Activated CD8-positive, alpha-beta T cell treated with anti-CD3 and anti-CD28 coated beads, Interleukin-2, amount 10 ng/mL, durations not matched to agents 7 days and 5 days (primary cell): ENCODE measurements around the gene CEP68. TPM values are rescaled to one million over a fixed set of nuclear protein-coding genes. Genes with fewer than 3 reads are reported as not detected.

Experiments
- ATAC-seq: fragments of 150-1000 bp; cut with Tn5 transposase; one replicate; pipeline ENCODE4 v1.10.0; 2021; ENCODE audit warnings: moderate library complexity
- CTCF ChIA-PET: fragments of 350-600 bp; sonication (Branson Sonifier 250); formaldehyde crosslinking; loops from one replicate; lab custom pipeline; 2021; ENCODE audit warnings: antibody characterized with exemption; lab: Charles Lee
- POLR2A ChIA-PET: fragments of 350-600 bp; sonication (Branson Sonifier 250); formaldehyde crosslinking; loops from one replicate; lab custom pipeline; 2021; ENCODE audit warnings: antibody characterized with exemption; lab: Charles Lee
- DNase-seq: peaks from one replicate; pipeline ENCODE4 v3.0.0-alpha.2; 2020
- H3K27ac Mint-ChIP-seq: one replicate; pipeline ENCODE4 v1.8.0; 2021; ENCODE audit warnings: mild to moderate bottlenecking, mixed read lengths
- H3K27me3 Mint-ChIP-seq: one replicate; pipeline ENCODE4 v1.8.0; 2021; ENCODE audit warnings: low read depth, mixed read lengths
- H3K36me3 Mint-ChIP-seq: one replicate; pipeline ENCODE4 v1.8.0; 2021; ENCODE audit warnings: low read depth, mixed read lengths
- H3K4me1 Mint-ChIP-seq: one replicate; pipeline ENCODE4 v1.8.0; 2021; ENCODE audit warnings: low read depth, mixed read lengths
- H3K4me3 Mint-ChIP-seq: one replicate; pipeline ENCODE4 v1.8.0; 2021; ENCODE audit warnings: mild to moderate bottlenecking, mixed read lengths
- H3K9me3 Mint-ChIP-seq: one replicate; pipeline ENCODE4 v1.8.0; 2022; ENCODE audit warnings: mixed read lengths; ENCODE audit not compliant: insufficient read depth
- total RNA-seq, 2 experiments: library from RNA; stranded (reverse); gene quantifications; one replicate each; pipeline ENCODE4 v1.2.3, GENCODE V29; 2021

The CEP68 gene
- total RNA-seq, 2 experiments from 2014 or later, result 8.1 to 9.7 TPM

DNA sequence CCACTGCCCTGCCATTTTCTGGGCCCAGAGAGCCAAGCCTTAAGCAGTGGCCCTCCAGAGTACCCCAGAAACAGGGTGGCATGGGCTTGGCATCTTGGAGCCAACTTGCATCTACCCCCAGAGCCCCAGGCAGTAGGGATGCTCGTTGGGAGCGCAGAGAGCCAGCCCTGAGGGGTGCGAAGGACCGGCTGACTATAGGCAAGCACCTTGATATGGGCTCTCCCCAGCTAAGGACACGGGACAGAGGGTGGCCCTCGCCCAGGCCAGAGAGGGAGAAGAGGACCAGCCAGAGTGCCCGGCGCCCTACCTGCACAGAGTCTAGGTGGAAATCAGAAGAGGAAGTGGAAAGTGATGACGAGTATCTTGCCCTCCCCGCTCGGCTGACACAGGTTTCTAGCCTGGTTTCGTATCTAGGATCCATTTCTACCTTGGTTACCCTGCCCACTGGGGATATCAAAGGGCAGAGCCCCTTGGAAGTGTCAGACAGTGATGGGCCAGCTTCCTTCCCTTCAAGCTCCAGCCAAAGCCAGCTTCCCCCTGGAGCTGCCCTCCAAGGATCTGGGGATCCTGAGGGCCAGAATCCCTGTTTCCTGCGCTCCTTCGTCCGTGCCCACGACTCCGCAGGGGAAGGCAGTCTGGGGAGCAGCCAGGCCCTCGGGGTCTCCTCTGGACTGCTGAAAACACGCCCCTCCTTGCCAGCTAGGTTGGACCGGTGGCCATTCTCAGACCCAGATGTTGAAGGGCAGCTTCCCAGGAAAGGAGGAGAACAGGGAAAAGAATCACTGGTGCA is 16.2 kb downstream of the CEP68 start:
- no peak overlapping the region for H3K4me3 Mint-ChIP-seq
- H3K36me3 Mint-ChIP-seq, result peaks cover 9% of the 10 kb centered on the region
- DNase-seq (no peak), ATAC-seq (no peak)
- H3K4me1 Mint-ChIP-seq, result peaks cover 17% of the 10 kb centered on the region
- ChIA-PET CTCF (interaction anchor here (0.9 to 1.2 kb wide), 2 partner anchors 97 to 115 kb away, joined by 3 to 4 read pairs; no protein-coding TSS in a partner anchor), POLR2A (no interaction called here)
- no peaks in the 10 kb centered on the region for H3K27me3 Mint-ChIP-seq
- H3K27ac Mint-ChIP-seq, result no peak overlapping the region
- no peaks in the 10 kb centered on the region for H3K9me3 Mint-ChIP-seq

DNA sequence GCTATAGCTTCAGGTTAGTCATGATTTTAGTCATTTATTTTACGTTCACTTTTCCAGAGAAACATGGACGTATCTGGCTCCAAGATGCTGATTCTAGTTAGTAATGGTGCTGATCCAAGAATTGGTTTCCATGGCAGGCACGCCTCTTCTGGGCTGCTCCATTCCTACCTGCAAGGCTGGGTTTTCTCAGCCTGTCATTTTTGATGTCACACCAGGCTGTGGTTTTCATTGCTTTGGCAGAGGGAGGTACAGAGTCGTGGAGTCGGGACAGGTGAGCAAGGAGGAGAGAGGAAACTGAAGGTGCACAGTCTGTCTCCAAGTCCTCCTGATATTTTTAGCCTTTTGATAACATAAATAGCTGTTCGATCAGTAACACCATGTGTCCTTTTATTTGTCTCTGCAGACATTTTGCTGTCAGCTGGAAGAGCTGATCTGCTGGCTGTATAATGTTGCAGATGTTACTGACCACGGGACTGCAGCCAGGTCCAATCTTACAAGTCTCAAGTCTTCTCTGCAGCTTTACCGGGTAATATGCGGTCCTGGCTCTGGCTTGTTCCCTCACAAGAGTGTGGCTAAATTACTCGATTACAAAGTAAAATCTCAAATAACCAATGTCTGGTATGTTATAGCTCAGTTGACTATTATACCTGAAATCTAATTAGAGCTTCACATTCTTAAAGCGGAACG is 17.8 kb downstream of the CEP68 start:
- Mint-ChIP-seq H3K27ac (no peak overlapping the region), H3K4me3 (no peak overlapping the region), H3K4me1 (peaks cover 3% of the 10 kb centered on the region), H3K27me3 (no peaks in the 10 kb centered on the region), H3K36me3 (peaks cover 13% of the 10 kb centered on the region), H3K9me3 (no peaks in the 10 kb centered on the region)
- POLR2A ChIA-PET, result no interaction called here
- CTCF ChIA-PET, result interaction anchor here (1.2 to 1.7 kb wide), 4 partner anchors 9 to 113 kb away, joined by 3 to 7 read pairs (median 4); no protein-coding TSS in a partner anchor
- DNase-seq (no peak), ATAC-seq (no peak)

DNA sequence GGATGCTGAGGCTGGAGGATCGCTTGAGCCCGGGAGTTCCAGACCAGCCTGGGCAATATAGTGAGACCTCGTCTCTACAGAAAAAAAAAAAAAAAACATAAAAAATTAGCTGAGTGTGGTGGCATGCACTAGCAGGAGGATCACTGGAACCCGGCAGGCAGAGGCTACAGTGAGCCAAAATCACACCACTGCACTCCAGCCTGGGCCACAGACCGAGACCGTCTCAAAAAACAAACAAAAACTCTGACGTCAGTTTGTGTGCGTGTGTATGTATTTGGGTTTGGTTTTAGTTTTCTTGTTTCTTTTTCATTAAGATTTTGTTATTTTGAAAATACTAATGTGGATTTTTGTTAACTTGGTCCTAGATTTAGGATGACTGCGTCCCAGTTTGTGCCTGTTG is 19.0 kb downstream of the CEP68 start:
- Mint-ChIP-seq H3K27me3 (no peaks in the 10 kb centered on the region), H3K36me3 (peaks cover 14% of the 10 kb centered on the region), H3K4me1 (no peaks in the 10 kb centered on the region), H3K4me3 (no peak overlapping the region), H3K9me3 (no peaks in the 10 kb centered on the region), H3K27ac (no peak overlapping the region)
- DNase-seq (no peak), ATAC-seq (no peak)
- CTCF ChIA-PET, result interaction anchor here (0.7 to 1.4 kb wide), 3 partner anchors 10 to 112 kb away, joined by 3 to 4 read pairs (median 4); no protein-coding TSS in a partner anchor
- POLR2A ChIA-PET, result no interaction called here

DNA sequence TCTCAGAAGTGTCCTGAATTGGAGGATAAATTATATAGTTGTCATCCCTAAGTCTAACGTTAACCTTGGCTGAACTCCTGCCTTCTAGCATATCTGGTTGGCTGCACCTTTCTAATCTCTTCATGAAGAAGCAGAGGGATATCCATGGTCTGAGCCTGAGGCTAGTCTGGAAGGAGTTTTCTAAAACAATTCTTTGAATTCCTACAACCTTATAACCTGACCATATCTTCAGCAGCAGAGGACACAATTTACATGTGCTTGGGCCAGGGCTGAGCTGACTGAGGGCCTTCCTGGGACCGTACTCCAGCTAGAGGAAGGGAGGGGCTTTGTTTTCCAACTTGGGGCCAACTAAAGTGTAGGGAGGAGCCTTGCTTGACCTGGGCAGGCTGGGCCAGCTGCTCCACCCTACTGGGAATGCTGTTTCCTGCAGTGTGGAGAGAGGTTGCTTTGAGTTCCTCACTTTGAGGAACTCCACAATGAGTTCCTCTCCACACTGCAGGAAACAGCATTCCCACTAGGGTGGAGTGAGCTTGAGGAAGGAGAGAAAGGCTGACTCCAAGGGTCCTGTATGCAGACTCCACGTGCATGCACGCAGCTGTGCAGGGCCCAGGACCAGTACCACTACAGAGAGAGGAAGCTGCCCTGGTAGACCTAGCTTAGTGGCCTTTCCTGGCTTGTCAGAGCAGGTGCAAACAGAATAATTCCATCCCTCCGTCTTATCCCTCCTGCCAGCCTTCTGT is 19.6 kb downstream of the CEP68 start:
- ATAC-seq, result no peak
- ChIA-PET POLR2A (interaction anchor here (0.7 kb wide), 1 partner anchor 152 kb away, joined by 3 read pairs; the partner anchor contains the start of gene ACTR2), CTCF (interaction anchor here (1.0 kb wide), 1 partner anchor 93 kb away, joined by 3 read pairs; no protein-coding TSS in a partner anchor)
- Mint-ChIP-seq H3K4me3 (no peak overlapping the region), H3K27me3 (no peaks in the 10 kb centered on the region), H3K4me1 (no peaks in the 10 kb centered on the region), H3K9me3 (no peaks in the 10 kb centered on the region), H3K36me3 (peaks cover 12% of the 10 kb centered on the region), H3K27ac (no peak overlapping the region)
- no peak for DNase-seq

DNA sequence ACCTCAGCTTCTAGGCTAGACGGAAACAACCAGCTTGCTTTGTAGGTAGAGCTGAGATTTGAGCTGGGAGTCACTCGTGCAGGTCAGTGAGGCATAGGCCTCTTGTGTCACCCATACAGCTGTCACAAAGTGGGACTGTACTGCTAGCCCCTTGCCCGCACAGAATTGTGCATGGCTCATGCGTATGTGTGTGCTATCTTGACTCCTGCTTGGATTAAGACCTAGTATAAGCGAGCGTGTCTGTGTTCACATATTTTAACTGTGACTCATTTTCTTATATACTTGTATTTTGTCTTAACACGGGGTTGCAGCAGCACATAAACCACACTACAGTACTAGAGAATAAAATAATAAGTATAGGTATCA is 20.1 kb downstream of the CEP68 start:
- no peak for DNase-seq
- H3K4me3 Mint-ChIP-seq, result no peak overlapping the region
- CTCF ChIA-PET, result interaction anchor here (1.0 kb wide), 1 partner anchor 93 kb away, joined by 3 read pairs; no protein-coding TSS in a partner anchor

DNA sequence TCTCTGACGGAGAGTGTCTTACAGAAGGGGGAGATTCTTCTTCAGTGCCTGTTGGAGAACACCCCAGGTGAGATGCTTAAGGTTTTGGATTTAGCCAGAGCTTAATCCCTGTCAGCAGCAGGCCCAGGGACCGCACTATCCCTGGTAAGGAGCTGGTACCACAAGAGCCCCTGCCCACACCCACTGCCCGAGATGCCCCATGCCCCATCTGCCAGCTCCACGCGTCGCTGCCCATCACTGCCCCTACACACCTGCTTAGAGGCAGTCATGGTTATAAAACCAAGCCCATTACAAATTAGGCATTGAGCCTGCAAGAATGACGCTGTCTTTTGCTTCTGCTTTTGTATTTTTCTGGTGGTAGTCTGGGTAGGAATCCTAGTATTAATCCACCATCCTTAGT is 21.7 kb downstream of the CEP68 start:
- DNase-seq, result no peak
- ChIA-PET CTCF (interaction anchor here (2.0 to 2.8 kb wide), 2 partner anchors 13 to 38 kb away, joined by 4 to 14 read pairs; no protein-coding TSS in a partner anchor), POLR2A (no interaction called here)
- Mint-ChIP-seq H3K36me3 (peaks cover 27% of the 10 kb centered on the region), H3K9me3 (no peaks in the 10 kb centered on the region), H3K27me3 (no peaks in the 10 kb centered on the region), H3K27ac (peak overlapping the region; percentile 22), H3K4me1 (peaks cover 11% of the 10 kb centered on the region), H3K4me3 (no peak overlapping the region)
- ATAC-seq, result no peak

More for the DNA sequence above, 20.1 kb downstream of the CEP68 start:
- H3K4me1 Mint-ChIP-seq, result peaks cover under 1% of the 10 kb centered on the region
- POLR2A ChIA-PET, result interaction anchor here (0.7 kb wide), 1 partner anchor 151 kb away, joined by 3 read pairs; the partner anchor contains the start of gene ACTR2
- no peak overlapping the region for H3K27ac Mint-ChIP-seq
- peaks cover 15% of the 10 kb centered on the region for H3K36me3 Mint-ChIP-seq
- H3K27me3 Mint-ChIP-seq, result no peaks in the 10 kb centered on the region
- ATAC-seq, result no peak
- H3K9me3 Mint-ChIP-seq, result no peaks in the 10 kb centered on the region

DNA sequence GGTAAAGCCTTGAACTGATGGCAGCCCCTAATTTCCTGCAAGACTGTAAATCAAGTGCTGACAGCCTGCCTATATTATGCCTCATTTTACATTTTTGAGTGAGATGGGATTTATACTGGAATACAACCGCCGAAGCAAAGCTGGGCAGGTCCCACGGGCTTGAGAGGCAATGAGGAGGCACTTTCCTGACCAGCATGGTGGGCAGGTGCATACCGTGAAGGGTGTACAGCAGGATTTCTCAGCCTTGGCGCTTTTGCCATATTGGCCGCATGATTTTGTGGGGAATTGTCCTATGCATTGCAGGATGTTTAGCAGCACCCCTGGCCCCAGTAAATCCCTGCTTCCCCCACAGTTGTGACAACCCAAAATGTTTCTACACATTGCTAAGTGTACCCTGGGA is 22.8 kb downstream of the CEP68 start:
- Mint-ChIP-seq H3K36me3 (peaks cover 36% of the 10 kb centered on the region), H3K27me3 (no peaks in the 10 kb centered on the region), H3K4me1 (peaks cover 11% of the 10 kb centered on the region), H3K4me3 (no peak overlapping the region), H3K9me3 (no peaks in the 10 kb centered on the region), H3K27ac (no peak overlapping the region)
- DNase-seq, result no peak
- no peak for ATAC-seq
- POLR2A ChIA-PET, result interaction anchor here (1.0 kb wide), 1 partner anchor 8 kb away, joined by 3 read pairs; no protein-coding TSS in a partner anchor
- CTCF ChIA-PET, result interaction anchor here (0.8 to 2.8 kb wide), 3 partner anchors 14 to 90 kb away, joined by 4 to 14 read pairs (median 4); no protein-coding TSS in a partner anchor

DNA sequence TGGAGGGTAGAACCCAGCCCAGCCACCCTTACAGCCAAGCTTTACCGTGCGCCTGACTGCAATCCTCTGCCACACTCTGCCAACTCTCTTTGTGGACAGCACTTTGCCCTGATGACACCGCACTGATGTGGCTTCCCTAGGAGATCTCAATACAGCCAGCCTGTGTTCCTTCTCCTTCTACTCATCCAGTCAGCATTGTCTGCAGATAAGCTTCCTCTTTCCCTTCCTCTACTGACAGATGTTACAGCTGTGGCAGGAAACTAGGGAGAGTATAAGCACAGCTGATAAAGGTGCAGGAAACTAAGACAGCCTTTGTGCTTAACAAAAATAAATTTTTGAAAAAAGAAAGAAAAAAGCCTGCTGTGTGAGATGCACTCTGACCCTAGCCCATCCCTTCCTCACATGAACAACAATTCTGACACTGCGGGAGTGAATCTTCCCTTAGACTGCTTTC is 25.0 kb downstream of the CEP68 start:
- Mint-ChIP-seq H3K36me3 (peaks cover 45% of the 10 kb centered on the region), H3K9me3 (no peaks in the 10 kb centered on the region), H3K4me3 (no peak overlapping the region), H3K4me1 (peaks cover 11% of the 10 kb centered on the region), H3K27me3 (no peaks in the 10 kb centered on the region), H3K27ac (peak overlapping the region; percentile 49)
- ChIA-PET CTCF (no interaction called here), POLR2A (no interaction called here)
- no peak for ATAC-seq
- DNase-seq, result no peak

DNA sequence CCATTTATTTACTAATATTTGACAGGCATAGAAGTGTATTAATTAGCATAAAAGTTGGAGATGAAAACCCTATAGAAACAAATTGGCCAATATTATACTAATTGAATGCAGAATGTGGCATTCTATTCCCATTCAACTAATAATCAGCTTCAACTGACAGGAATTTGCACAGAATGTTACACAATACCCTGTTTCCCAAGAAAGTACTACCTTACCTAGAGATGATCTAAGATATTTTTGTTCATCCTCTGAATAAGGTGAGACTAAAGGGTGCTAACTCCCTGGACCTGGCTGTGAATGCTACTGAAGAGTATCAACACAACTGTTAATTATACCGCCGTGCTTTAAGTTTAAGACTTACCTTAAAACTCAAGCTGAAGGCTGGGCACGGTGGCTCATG is 28.9 kb downstream of the CEP68 start:
- Mint-ChIP-seq H3K36me3 (peaks cover 60% of the 10 kb centered on the region), H3K4me3 (no peak overlapping the region), H3K27ac (no peak overlapping the region), H3K4me1 (peaks cover 11% of the 10 kb centered on the region), H3K27me3 (no peaks in the 10 kb centered on the region), H3K9me3 (no peaks in the 10 kb centered on the region)
- DNase-seq (no peak), ATAC-seq (no peak)
- ChIA-PET POLR2A (interaction anchor here (1.3 to 1.7 kb wide), 2 partner anchors 17 to 45 kb away, joined by 3 to 4 read pairs; partner anchors contain the start of gene RAB1A), CTCF (interaction anchor here (0.7 to 4.3 kb wide), 4 partner anchors 11 to 102 kb away, joined by 3 to 26 read pairs (median 4); no protein-coding TSS in a partner anchor)

DNA sequence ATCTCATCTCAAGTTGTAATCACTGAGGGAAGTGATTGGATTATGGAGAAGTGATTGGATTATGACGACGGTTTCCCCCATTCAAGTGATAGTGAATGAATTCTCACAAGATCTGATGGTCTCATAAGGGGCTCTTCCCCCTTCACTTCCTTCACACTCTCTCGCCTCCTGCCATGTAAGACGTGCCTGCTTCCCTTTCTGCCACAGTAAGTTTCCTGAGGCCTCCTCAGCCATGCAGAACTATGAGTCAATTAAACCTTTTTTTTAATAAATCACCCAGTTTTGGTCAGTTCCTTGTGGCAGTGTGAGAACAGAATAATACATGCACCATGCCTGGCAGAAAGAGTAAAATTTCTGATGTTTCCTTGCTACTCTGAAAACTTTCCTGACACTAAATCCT is 36.6 kb downstream of the CEP68 start:
- Mint-ChIP-seq H3K27ac (peak overlapping the region; percentile 6), H3K27me3 (no peaks in the 10 kb centered on the region), H3K36me3 (peaks cover 58% of the 10 kb centered on the region), H3K9me3 (no peaks in the 10 kb centered on the region), H3K4me1 (peaks cover 6% of the 10 kb centered on the region), H3K4me3 (no peak overlapping the region)
- no peak for ATAC-seq
- ChIA-PET CTCF (interaction anchor here (1.5 kb wide), 1 partner anchor 10 kb away, joined by 3 read pairs; no protein-coding TSS in a partner anchor), POLR2A (no interaction called here)
- no peak for DNase-seq

DNA sequence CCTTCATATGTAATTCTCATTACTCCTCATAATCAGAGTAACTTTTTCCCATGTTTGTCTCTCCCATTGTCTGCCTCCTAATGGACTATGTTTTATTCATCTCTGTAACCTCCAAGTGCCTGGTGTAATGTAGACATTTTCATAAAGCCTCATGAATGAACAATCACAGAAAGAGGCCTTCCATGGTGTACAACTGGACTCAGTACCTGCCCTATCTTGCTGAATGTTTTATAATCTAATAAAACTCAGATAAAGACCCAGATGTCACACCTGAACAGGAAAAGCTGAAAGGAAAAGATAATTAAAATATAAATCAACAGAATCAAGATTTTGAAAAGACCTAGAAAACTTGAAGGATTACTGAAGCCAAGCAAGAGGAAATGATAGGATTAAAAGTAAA is 37.0 kb downstream of the CEP68 start:
- Mint-ChIP-seq H3K36me3 (peaks cover 57% of the 10 kb centered on the region), H3K27me3 (no peaks in the 10 kb centered on the region), H3K4me1 (peaks cover 6% of the 10 kb centered on the region), H3K9me3 (no peaks in the 10 kb centered on the region), H3K27ac (no peak overlapping the region), H3K4me3 (no peak overlapping the region)
- CTCF ChIA-PET, result interaction anchor here (1.5 kb wide), 1 partner anchor 9 kb away, joined by 3 read pairs; no protein-coding TSS in a partner anchor
- POLR2A ChIA-PET, result no interaction called here
- DNase-seq, result no peak
- no peak for ATAC-seq
